ENCODE results near the gene CYP24A1. TPM values are rescaled to one million over a fixed set of nuclear protein-coding genes. Genes with fewer than 3 reads are reported as not detected.

Gene CYP24A1
- total and polyA plus RNA-seq, 2 of the 13 experiments (the other 11 are each of a cell fraction or from before 2014, with no cell fraction given), result 9.4 to 32.7 TPM

- H3K27me3 ChIP-seq (ENCODE audit: control insufficient read depth in 1 of 2, insufficient read depth in 2 of 2, low read length in 2 of 2), result no peaks in the 10 kb centered on the region
- FAIRE-seq, result no peak
- no peak for DNase-seq (ENCODE audit: low spot score)
- no peak overlapping the region for H3K4me3 ChIP-seq (replicated peaks in 1 of 3; ENCODE audit: insufficient read depth in 1 of 3, low read depth in 2 of 3, low read length in 3 of 3)
- intact Hi-C loops (cut with micrococcal nuclease; ENCODE audit: unreplicated experiment), result no loop called here
- no peaks in the 10 kb centered on the region for H3K36me3 ChIP-seq (replicated peaks in 1 of 2; ENCODE audit: control insufficient read depth in 1 of 2, insufficient read depth in 2 of 2, low read length in 2 of 2)
- no peak overlapping the region for H3K4me2 ChIP-seq (ENCODE audit: low read depth, low read length)
- H2AFZ ChIP-seq (ENCODE audit: low read length), result peak overlapping the region; percentile 12
- ChIA-PET CTCF (ENCODE audit: low intra/inter-chr PET ratio, low total read pairs) (no interaction called here), POLR2A (no interaction called here)
- 0 out of 2 replicates have a peak, but pooled peaks cover 4% of the 10 kb centered on the region for H3K9me3 ChIP-seq (ENCODE audit: low read length)
- H3K27ac ChIP-seq (ENCODE audit: extremely low read length, insufficient read depth, low read length), result peak overlapping the region; percentile 14
- no TSS peak for BruUV-seq (replicated peaks)
- 93% methylated on average over 4 of the region's 4 CpGs for WGBS (ENCODE audit: low lambda C conversion rate)
- H3K4me1 ChIP-seq (ENCODE audit: insufficient read depth, low read length), result peaks cover 97% of the 10 kb centered on the region
- no peaks in the 10 kb centered on the region for H4K20me1 ChIP-seq (ENCODE audit: insufficient read depth, low read length)
- in situ Hi-C loops (cut with HindIII; ENCODE audit: extremely low pct_ligation_motif_present, low pct_unique_long_range_greater_than_20kb), result no loop called here
- no peak for ATAC-seq
- H3K9ac ChIP-seq (ENCODE audit: insufficient read depth, low read depth, low read length), result no peak overlapping the region
- H3K79me2 ChIP-seq (ENCODE audit: insufficient read depth, low read length), result no peaks in the 10 kb centered on the region
- TF ChIP-seq KLF11 (CRISPR knock-in tag; IDR thresholded peaks at IDR 0.05), result no peak
- no peak for TF ChIP-seq ZNF589 (CRISPR knock-in tag; conservative IDR thresholded peaks at IDR 0.05)
- TF ChIP-seq ZBTB7A (CRISPR knock-in tag; IDR thresholded peaks at IDR 0.05), result no peak
- TF ChIP-seq ARID5B (CRISPR knock-in tag; IDR thresholded peaks at IDR 0.05), result no peak
- TF ChIP-seq NR2C2 (CRISPR knock-in tag; IDR thresholded peaks at IDR 0.05; ENCODE audit: borderline replicate concordance), result no peak
- TF ChIP-seq ZFP36L2 (CRISPR knock-in tag; IDR thresholded peaks at IDR 0.05), result no peak
- TF ChIP-seq, protein P1, sequence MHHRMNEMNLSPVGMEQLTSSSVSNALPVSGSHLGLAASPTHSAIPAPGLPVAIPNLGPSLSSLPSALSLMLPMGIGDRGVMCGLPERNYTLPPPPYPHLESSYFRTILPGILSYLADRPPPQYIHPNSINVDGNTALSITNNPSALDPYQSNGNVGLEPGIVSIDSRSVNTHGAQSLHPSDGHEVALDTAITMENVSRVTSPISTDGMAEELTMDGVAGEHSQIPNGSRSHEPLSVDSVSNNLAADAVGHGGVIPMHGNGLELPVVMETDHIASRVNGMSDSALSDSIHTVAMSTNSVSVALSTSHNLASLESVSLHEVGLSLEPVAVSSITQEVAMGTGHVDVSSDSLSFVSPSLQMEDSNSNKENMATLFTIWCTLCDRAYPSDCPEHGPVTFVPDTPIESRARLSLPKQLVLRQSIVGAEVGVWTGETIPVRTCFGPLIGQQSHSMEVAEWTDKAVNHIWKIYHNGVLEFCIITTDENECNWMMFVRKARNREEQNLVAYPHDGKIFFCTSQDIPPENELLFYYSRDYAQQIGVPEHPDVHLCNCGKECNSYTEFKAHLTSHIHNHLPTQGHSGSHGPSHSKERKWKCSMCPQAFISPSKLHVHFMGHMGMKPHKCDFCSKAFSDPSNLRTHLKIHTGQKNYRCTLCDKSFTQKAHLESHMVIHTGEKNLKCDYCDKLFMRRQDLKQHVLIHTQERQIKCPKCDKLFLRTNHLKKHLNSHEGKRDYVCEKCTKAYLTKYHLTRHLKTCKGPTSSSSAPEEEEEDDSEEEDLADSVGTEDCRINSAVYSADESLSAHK (CRISPR knock-in tag; IDR thresholded peaks at IDR 0.05; ENCODE audit: borderline replicate concordance), result no peak
- no peak for TF ChIP-seq ZNF33B (CRISPR knock-in tag; IDR thresholded peaks at IDR 0.05)
- no peak for TF ChIP-seq ZSCAN20 (CRISPR knock-in tag; IDR thresholded peaks at IDR 0.05; ENCODE audit: borderline replicate concordance)
- TF ChIP-seq ZNF598 (CRISPR knock-in tag; IDR thresholded peaks at IDR 0.05; ENCODE audit: borderline replicate concordance), result no peak
- no peak for TF ChIP-seq STAT5B (CRISPR knock-in tag; IDR thresholded peaks at IDR 0.05)
- no peak for TF ChIP-seq SUZ12 (IDR thresholded peaks at IDR 0.05; ENCODE audit: low read depth, low read length)
- no peak for TF ChIP-seq CSRNP1 (CRISPR knock-in tag; IDR thresholded peaks at IDR 0.05)
- peak; percentile 39; the same call in 1 of the 2 replicates for TF ChIP-seq CEBPB (IDR thresholded peaks at IDR 0.05; ENCODE audit: borderline replicate concordance, low read depth, low read length)
- no peak for TF ChIP-seq ZNF788 (CRISPR knock-in tag; IDR thresholded peaks at IDR 0.05; ENCODE audit: borderline replicate concordance)
- peak; percentile 38; the same call in 1 of the 2 replicates for TF ChIP-seq GATAD2A (CRISPR knock-in tag; IDR thresholded peaks at IDR 0.05)
- no peak for TF ChIP-seq ZNF776 (CRISPR knock-in tag; IDR thresholded peaks at IDR 0.05)
- TF ChIP-seq ZFYVE20 (CRISPR knock-in tag; IDR thresholded peaks at IDR 0.05; ENCODE audit: borderline replicate concordance, low read depth), result no peak
These were observed 61.4 kb downstream of the CYP24A1 start for GRCh38 chr20:54112221-54112884.
